ENCODE measurements around the gene SLCO3A1.

DNA sequence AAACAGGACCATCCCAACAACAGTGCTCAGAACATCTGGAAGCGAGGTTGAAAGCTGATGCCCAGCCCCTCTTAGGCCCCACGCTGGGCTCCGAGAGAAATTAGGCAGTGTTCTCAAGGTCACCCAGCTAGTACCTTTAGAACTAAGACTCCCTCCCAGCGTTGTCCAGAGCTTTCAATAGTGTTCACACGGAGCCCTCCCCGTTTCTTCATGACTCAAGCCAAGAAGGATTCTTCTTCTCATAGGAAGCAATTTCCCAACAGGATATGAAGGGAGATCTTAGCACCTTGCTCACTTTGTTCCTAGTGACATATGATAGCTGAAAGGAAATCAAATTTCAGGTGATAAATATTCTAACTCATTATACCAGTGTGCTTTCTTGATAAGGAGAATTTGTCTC lies 296.0 kb downstream of the SLCO3A1 start:
- TF ChIP-seq, protein P1, sequence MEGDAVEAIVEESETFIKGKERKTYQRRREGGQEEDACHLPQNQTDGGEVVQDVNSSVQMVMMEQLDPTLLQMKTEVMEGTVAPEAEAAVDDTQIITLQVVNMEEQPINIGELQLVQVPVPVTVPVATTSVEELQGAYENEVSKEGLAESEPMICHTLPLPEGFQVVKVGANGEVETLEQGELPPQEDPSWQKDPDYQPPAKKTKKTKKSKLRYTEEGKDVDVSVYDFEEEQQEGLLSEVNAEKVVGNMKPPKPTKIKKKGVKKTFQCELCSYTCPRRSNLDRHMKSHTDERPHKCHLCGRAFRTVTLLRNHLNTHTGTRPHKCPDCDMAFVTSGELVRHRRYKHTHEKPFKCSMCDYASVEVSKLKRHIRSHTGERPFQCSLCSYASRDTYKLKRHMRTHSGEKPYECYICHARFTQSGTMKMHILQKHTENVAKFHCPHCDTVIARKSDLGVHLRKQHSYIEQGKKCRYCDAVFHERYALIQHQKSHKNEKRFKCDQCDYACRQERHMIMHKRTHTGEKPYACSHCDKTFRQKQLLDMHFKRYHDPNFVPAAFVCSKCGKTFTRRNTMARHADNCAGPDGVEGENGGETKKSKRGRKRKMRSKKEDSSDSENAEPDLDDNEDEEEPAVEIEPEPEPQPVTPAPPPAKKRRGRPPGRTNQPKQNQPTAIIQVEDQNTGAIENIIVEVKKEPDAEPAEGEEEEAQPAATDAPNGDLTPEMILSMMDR (IDR thresholded peaks at IDR 0.05 in 8 of 11, conservative IDR thresholded peaks at IDR 0.05 in 3 of 11), result no peak
- TF ChIP-seq POLR2A (IDR thresholded peaks at IDR 0.05), result no peak
- no peak for TF ChIP-seq POLR2AphosphoS5 (IDR thresholded peaks at IDR 0.05)
